SK-N-SH (cell line): Measurements from ENCODE around the gene DGCR8. TPM values are rescaled to one million over a fixed set of nuclear protein-coding genes. Genes with fewer than 3 reads are reported as not detected.

ENCODE experiments used
- CTCF ChIA-PET: fragments of 300-600, 350-600 bp; formaldehyde crosslinking; extraction: SDS; loops from one replicate; lab custom pipeline; 2021; lab: Yijun Ruan, JAX
- POLR2A ChIA-PET: fragments of 350-600 bp; sonication (Branson Sonifier 250); formaldehyde crosslinking; extraction: SDS; loops from one replicate; lab custom pipeline; 2020; ENCODE audit warnings: antibody characterized with exemption, inconsistent platforms; lab: Yijun Ruan, JAX
- DNase-seq: peaks from one replicate; pipeline ENCODE4 v3.0.0; 2012
- H2AFZ ChIP-seq: fragments of 200-600 bp; sonication (generic); 2 replicates; pipeline ENCODE4 v1.8.1; 2016; ENCODE audit warnings: antibody characterized with exemption, mild to moderate bottlenecking, low read depth
- H3F3A ChIP-seq: fragments of 200-600 bp; sonication (generic); replicated peaks from 2 replicates; pipeline ENCODE3; 2016; ENCODE audit warnings: antibody characterized with exemption, mild to moderate bottlenecking; ENCODE audit not compliant: insufficient read depth
- H3K27ac ChIP-seq, 2 experiments: fragments of 200-500 bp in 1 of 2; fragments of 200-600 bp in 1 of 2; sonication (Bioruptor generic) in 1 of 2; sonication (generic), shearing (Covaris generic) in 1 of 2; 2 replicates each; pipeline versions ENCODE4 v1.5.1 to v1.6.1; 2014 to 2016; ENCODE audit warnings: low read depth in 2 of 2, inconsistent platforms in 1 of 2, low read length in 1 of 2, mild to moderate bottlenecking in 1 of 2, mixed read lengths in 1 of 2
- H3K27me3 ChIP-seq: fragments of 200-600 bp; sonication (generic), shearing (Covaris generic); 2 replicates; pipeline ENCODE4 v1.6.1; 2016; ENCODE audit warnings: mixed run types; ENCODE audit not compliant: insufficient read depth
- H3K36me3 ChIP-seq, 2 experiments: fragments of 200-500 bp in 1 of 2; fragments of 200-600 bp in 1 of 2; sonication (Bioruptor generic) in 1 of 2; sonication (generic) in 1 of 2; replicated peaks in 1 of 2; 2 replicates each; pipeline versions ENCODE3 to v1.5.1; 2014 to 2016; ENCODE audit warnings: low read length in 1 of 2, mild to moderate bottlenecking in 1 of 2; ENCODE audit not compliant: insufficient read depth in 2 of 2, control insufficient read depth in 1 of 2
- H3K4me1 ChIP-seq, 2 experiments: fragments of 200-500 bp in 1 of 2; fragments of 200-600 bp in 1 of 2; sonication (Bioruptor generic) in 1 of 2; sonication (generic), shearing (Covaris generic) in 1 of 2; 2 replicates each; pipeline versions ENCODE4 v1.5.1 to v1.6.1; 2014 to 2016; ENCODE audit warnings: low read depth in 1 of 2, low read length in 1 of 2, mixed run types in 1 of 2; ENCODE audit not compliant: insufficient read depth in 2 of 2, control insufficient read depth in 1 of 2
- H3K4me2 ChIP-seq: fragments of 200-600 bp; sonication (generic), shearing (Covaris generic); 2 replicates; pipeline ENCODE4 v1.6.1; 2017; ENCODE audit warnings: mixed run types
- H3K4me3 ChIP-seq, 2 experiments: fragments of 200-500 bp in 1 of 2; fragments of 200-600 bp in 1 of 2; sonication (Bioruptor generic) in 1 of 2; sonication (generic), shearing (Covaris generic) in 1 of 2; 2 replicates each; pipeline versions ENCODE4 v1.5.1 to v1.8.1; 2014 to 2016; ENCODE audit warnings: low read depth in 2 of 2, inconsistent platforms in 1 of 2, low read length in 1 of 2, mild to moderate bottlenecking in 1 of 2, mixed read lengths in 1 of 2, moderate library complexity in 1 of 2
- H3K79me2 ChIP-seq: fragments of 200-600 bp; sonication (generic); 2 replicates; pipeline ENCODE4 v1.8.1; 2017; ENCODE audit warnings: mild to moderate bottlenecking; ENCODE audit not compliant: insufficient read depth
- H3K9ac ChIP-seq: fragments of 200-600 bp; sonication (generic); 2 replicates; pipeline ENCODE4 v1.6.1; 2017; ENCODE audit warnings: mixed run types
- H3K9me2 ChIP-seq: fragments of 200-600 bp; sonication (generic); 2 replicates; pipeline ENCODE4 v1.6.1; 2017; ENCODE audit warnings: mixed run types
- H3K9me3 ChIP-seq: fragments of 200-600 bp; sonication (generic); 2 replicates; pipeline ENCODE4 v1.6.1; 2017; ENCODE audit warnings: mixed run types, mild to moderate bottlenecking, moderate library complexity
- H4K20me1 ChIP-seq: fragments of 200-600 bp; sonication (generic); 2 replicates; pipeline ENCODE4 v1.6.1; 2017; ENCODE audit warnings: mild to moderate bottlenecking, mixed run types; ENCODE audit not compliant: insufficient read depth
- CHD2 ChIP-seq: fragments of 150-350 bp; IDR thresholded peaks from 2 replicates; pipeline ENCODE4 v1.6.1; 2018; ENCODE audit warnings: low read length; ENCODE audit not compliant: partially characterized antibody
- ELF1 ChIP-seq: IDR thresholded peaks from 2 replicates; pipeline ENCODE4 v1.4.0; 2012
- EP300 ChIP-seq, 2 experiments: IDR thresholded peaks; 2 replicates each; pipeline versions ENCODE4 v1.4.0 to v1.6.1; 2012; ENCODE audit warnings: borderline replicate concordance in 1 of 2, low read depth in 1 of 2, low read length in 1 of 2
- FOXJ3 ChIP-seq: sonication (generic); formaldehyde crosslinking; IDR thresholded peaks from 2 replicates; pipeline ENCODE4 v1.5.1; 2020; ENCODE audit warnings: mild to moderate bottlenecking, missing genetic modification reagents
- FOXM1 ChIP-seq: IDR thresholded peaks from 2 replicates; pipeline ENCODE4 v1.4.0; 2012; ENCODE audit warnings: low read depth, mild to moderate bottlenecking
- GABPA ChIP-seq: IDR thresholded peaks from 2 replicates; pipeline ENCODE4 v1.4.0; 2012; ENCODE audit warnings: low read depth, mild to moderate bottlenecking
- JUND ChIP-seq: IDR thresholded peaks from 2 replicates; pipeline ENCODE4 v1.4.0; 2012
- MEF2A ChIP-seq: IDR thresholded peaks from 2 replicates; pipeline ENCODE4 v1.4.0; 2012; ENCODE audit warnings: low read depth, borderline replicate concordance
- RAD21 ChIP-seq: IDR thresholded peaks from 2 replicates; pipeline ENCODE4 v1.6.1; 2012; ENCODE audit warnings: mild to moderate bottlenecking, low read length
- RCOR1 ChIP-seq: fragments of 150-350 bp; IDR thresholded peaks from 2 replicates; pipeline ENCODE4 v1.6.1; 2017; ENCODE audit warnings: antibody characterized with exemption, low read length
- RXRA ChIP-seq: IDR thresholded peaks from 2 replicates; pipeline ENCODE4 v1.4.0; 2012; ENCODE audit warnings: low read depth, mild to moderate bottlenecking, borderline replicate concordance
- TCF12 ChIP-seq: IDR thresholded peaks from 2 replicates; pipeline ENCODE4 v1.4.0; 2012
- YY1 ChIP-seq: IDR thresholded peaks from 2 replicates; pipeline ENCODE4 v1.4.0; 2012; ENCODE audit warnings: low read depth, mild to moderate bottlenecking
- WGBS: methylation state at CpG from one replicate; pipeline ENCODE4 v1.1.6; 2017; ENCODE audit warnings: low lambda C conversion rate; 5-methylcytosine and 5-hydroxymethylcytosine counted together
- polyA plus RNA-seq, 3 experiments: library from polyadenylated mRNA; depleted of rRNA; stranded (reverse); fragments of >200 nt; gene quantifications; 2 replicates each; pipeline ENCODE4 v1.2.3, GENCODE V29; 2012
- TF ChIP-seq, protein P1 (sequence below): IDR thresholded peaks from 2 replicates; pipeline ENCODE4 v1.4.0; 2012; ENCODE audit warnings: low read depth, borderline replicate concordance
- TF ChIP-seq, protein P2 (sequence below): IDR thresholded peaks from 2 replicates; pipeline ENCODE4; 2012
- TF ChIP-seq, protein P3 (sequence below): fragments of 150-350 bp; IDR thresholded peaks from 2 replicates; pipeline ENCODE4 v1.6.1; 2016; ENCODE audit warnings: mild to moderate bottlenecking, low read depth, low read length

The DGCR8 gene
- polyA plus RNA-seq, 1 of the 3 experiments (the other 2 are of a cell fraction) = 26.5 TPM

GRCh38 chr22:20145832-20146223 lies 65.8 kb downstream of the DGCR8 start:
- DNase-seq = peak; percentile 60
- Histone ChIP-seq H3K36me3 (peaks cover 0 to 12% of the 10 kb centered on the region in 2 experiments), H3K4me1 (peaks cover 0 to 19% of the 10 kb centered on the region in 2 experiments; a peak in 1 of 4 replicates), H3K9me3 (no peaks in the 10 kb centered on the region), H3F3A (no peaks in the 10 kb centered on the region), H3K9ac (no peak overlapping the region), H3K27me3 (no peaks in the 10 kb centered on the region), H3K79me2 (peaks cover 5% of the 10 kb centered on the region; the same call in 1 of the 2 replicates), H3K9me2 (no peaks in the 10 kb centered on the region), H3K27ac (peak overlapping the region in 1 of 2 experiments; percentile 12; a peak in 1 of 4 replicates), H3K4me3 (no peak overlapping the region), H2AFZ (no peak overlapping the region), H4K20me1 (no peaks in the 10 kb centered on the region), H3K4me2 (no peak overlapping the region)
- TF ChIP-seq TCF12 (no peak), CHD2 (no peak), RXRA (no peak), EP300 (IDR thresholded peaks at IDR 0.05; ENCODE audit: borderline replicate concordance in 1 of 2, low read depth in 1 of 2, low read length in 1 of 2) (no peak), YY1 (no peak), ELF1 (no peak), MEF2A (no peak), RAD21 (no peak), JUND (no peak), FOXJ3 (CRISPR knock-in tag) (no peak), RCOR1 (no peak)
- TF ChIP-seq, protein P1, sequence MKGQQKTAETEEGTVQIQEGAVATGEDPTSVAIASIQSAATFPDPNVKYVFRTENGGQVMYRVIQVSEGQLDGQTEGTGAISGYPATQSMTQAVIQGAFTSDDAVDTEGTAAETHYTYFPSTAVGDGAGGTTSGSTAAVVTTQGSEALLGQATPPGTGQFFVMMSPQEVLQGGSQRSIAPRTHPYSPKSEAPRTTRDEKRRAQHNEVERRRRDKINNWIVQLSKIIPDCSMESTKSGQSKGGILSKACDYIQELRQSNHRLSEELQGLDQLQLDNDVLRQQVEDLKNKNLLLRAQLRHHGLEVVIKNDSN = no peak
- TF ChIP-seq, protein P2, sequence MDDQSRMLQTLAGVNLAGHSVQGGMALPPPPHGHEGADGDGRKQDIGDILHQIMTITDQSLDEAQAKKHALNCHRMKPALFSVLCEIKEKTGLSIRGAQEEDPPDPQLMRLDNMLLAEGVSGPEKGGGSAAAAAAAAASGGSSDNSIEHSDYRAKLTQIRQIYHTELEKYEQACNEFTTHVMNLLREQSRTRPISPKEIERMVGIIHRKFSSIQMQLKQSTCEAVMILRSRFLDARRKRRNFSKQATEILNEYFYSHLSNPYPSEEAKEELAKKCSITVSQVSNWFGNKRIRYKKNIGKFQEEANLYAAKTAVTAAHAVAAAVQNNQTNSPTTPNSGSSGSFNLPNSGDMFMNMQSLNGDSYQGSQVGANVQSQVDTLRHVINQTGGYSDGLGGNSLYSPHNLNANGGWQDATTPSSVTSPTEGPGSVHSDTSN = no peak
- TF ChIP-seq, protein P3, sequence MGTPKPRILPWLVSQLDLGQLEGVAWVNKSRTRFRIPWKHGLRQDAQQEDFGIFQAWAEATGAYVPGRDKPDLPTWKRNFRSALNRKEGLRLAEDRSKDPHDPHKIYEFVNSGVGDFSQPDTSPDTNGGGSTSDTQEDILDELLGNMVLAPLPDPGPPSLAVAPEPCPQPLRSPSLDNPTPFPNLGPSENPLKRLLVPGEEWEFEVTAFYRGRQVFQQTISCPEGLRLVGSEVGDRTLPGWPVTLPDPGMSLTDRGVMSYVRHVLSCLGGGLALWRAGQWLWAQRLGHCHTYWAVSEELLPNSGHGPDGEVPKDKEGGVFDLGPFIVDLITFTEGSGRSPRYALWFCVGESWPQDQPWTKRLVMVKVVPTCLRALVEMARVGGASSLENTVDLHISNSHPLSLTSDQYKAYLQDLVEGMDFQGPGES = no peak
- POLR2A ChIA-PET = no interaction called here
- CTCF ChIA-PET = interaction anchor here (1.0 kb wide), 1 partner anchor 9 kb away, joined by 3 read pairs; no protein-coding TSS in a partner anchor
- WGBS = 91% methylated on average over 7 of the region's 21 CpGs

GRCh38 chr22:20146777-20147176 lies 66.7 kb downstream of the DGCR8 start:
- CTCF ChIA-PET = interaction anchor here (0.7 to 1.2 kb wide), 2 partner anchors 10 to 30 kb away, joined by 3 to 5 read pairs; partner anchors contain the start of gene RANBP1
- Histone ChIP-seq H3K27me3 (no peaks in the 10 kb centered on the region), H2AFZ (no peak overlapping the region), H3K4me2 (no peak overlapping the region), H3K4me1 (peaks cover 0 to 19% of the 10 kb centered on the region in 2 experiments; a peak in 1 of 4 replicates), H3K9me3 (no peaks in the 10 kb centered on the region), H3K79me2 (peaks cover 5% of the 10 kb centered on the region; the same call in 1 of the 2 replicates), H3K9me2 (no peaks in the 10 kb centered on the region), H3K36me3 (peaks cover 0 to 7% of the 10 kb centered on the region in 2 experiments), H3K4me3 (no peak overlapping the region), H3K27ac (peak overlapping the region in 1 of 2 experiments; percentile 50; a peak in 1 of 4 replicates), H4K20me1 (no peaks in the 10 kb centered on the region), H3F3A (peaks cover 8% of the 10 kb centered on the region), H3K9ac (no peak overlapping the region)
- POLR2A ChIA-PET = no interaction called here
- no CpG with 5 or more reads among the region's 22 CpGs for WGBS
- TF ChIP-seq, protein P2 = no peak
- no peak for TF ChIP-seq FOXM1
- no peak for TF ChIP-seq CHD2
- no peak for TF ChIP-seq GABPA
- no peak for DNase-seq
